ENCODE measurements around the gene GNPDA1.
"Not testable (repeated sequence)": the region's sequence is repeated elsewhere in the genome, so short reads cannot be mapped to it uniquely, and the experiment has no call there.

Gene GNPDA1

GRCh38 chr5:142012792-142013388 is at the start of gene GNPDA1:
GNPDA1 (minus strand) TSS chr5:142013027; CDS start chr5:142012035, 992 bp downstream.
- DNase-seq, result peak; percentile 49 to 66

- DNase-seq, result no peak
Observed at GRCh38 chr5:142059304-142059940, 46.6 kb upstream of the GNPDA1 start.

- DNase-seq, result no peak
Observed at GRCh38 chr5:142057697-142058056, 44.9 kb upstream of the GNPDA1 start.

GRCh38 chr5:142056816-142057696 is 44.2 kb upstream of the GNPDA1 start:
- no peak for DNase-seq

GRCh38 chr5:142055301-142055700 is 42.5 kb upstream of the GNPDA1 start:
- DNase-seq, result no peak

GRCh38 chr5:142053426-142054151 is 40.8 kb upstream of the GNPDA1 start:
- no peak for DNase-seq

- DNase-seq, result not testable (repeated sequence)
Observed at GRCh38 chr5:142052026-142052425, 39.2 kb upstream of the GNPDA1 start.

GRCh38 chr5:142048272-142048671 is 35.4 kb upstream of the GNPDA1 start:
- no peak for DNase-seq

GRCh38 chr5:142046191-142046590 is 33.4 kb upstream of the GNPDA1 start:
- DNase-seq, result no peak

- not testable (repeated sequence) for DNase-seq
Observed at GRCh38 chr5:142040881-142041280, 28.1 kb upstream of the GNPDA1 start.

- DNase-seq, result no peak
Observed at GRCh38 chr5:142040285-142040684, 27.5 kb upstream of the GNPDA1 start.

GRCh38 chr5:142038735-142039134 is 25.9 kb upstream of the GNPDA1 start:
- no peak for DNase-seq

GRCh38 chr5:142037599-142037998 is 24.8 kb upstream of the GNPDA1 start:
- not testable (repeated sequence) for DNase-seq

- DNase-seq, result no peak
Observed at GRCh38 chr5:142036918-142037317, 24.1 kb upstream of the GNPDA1 start.

- DNase-seq, result no peak
Observed at GRCh38 chr5:142034994-142035393, 22.2 kb upstream of the GNPDA1 start.

GRCh38 chr5:142033632-142034567 is 21.1 kb upstream of the GNPDA1 start:
- DNase-seq, result not testable (repeated sequence)

GRCh38 chr5:142032747-142033631 is 20.2 kb upstream of the GNPDA1 start:
- DNase-seq, result no peak

- no peak for DNase-seq
Observed at GRCh38 chr5:142032150-142032549, 19.3 kb upstream of the GNPDA1 start.

- DNase-seq, result no peak
Observed at GRCh38 chr5:142025637-142026036, 12.8 kb upstream of the GNPDA1 start.

GRCh38 chr5:142024771-142025304 is 12.0 kb upstream of the GNPDA1 start:
- peak; percentile 79 to 84 for DNase-seq

- DNase-seq, result no peak
Observed at GRCh38 chr5:142023836-142024235, 11.0 kb upstream of the GNPDA1 start.

Data from activated CD4-positive, alpha-beta T cell treated with anti-CD3 and anti-CD28 coated beads for 4 hours (primary cell).